Peyer's patch (tissue), 4 donors: Measurements from ENCODE around the gene UTS2R.

Experiments
- POLR2A ChIP-seq, 2 donors: fragments of 450-650 bp; IDR thresholded peaks; one replicate each; pipeline ENCODE4 v1.5.1; 2017; ENCODE audit warnings: antibody characterized with exemption in 2 of 2, mild to moderate bottlenecking in 2 of 2, moderate library complexity in 2 of 2
- TF ChIP-seq, protein P1 (sequence below), 6 experiments: fragments of 450-650 bp in 4 of 6; fragments of 200-600 bp in 2 of 6; sonication (generic) in 1 of 6; IDR thresholded peaks; one replicate each; pipeline ENCODE4 v1.5.1; 2017 to 2019; ENCODE audit warnings: antibody characterized with exemption in 6 of 6, mild to moderate bottlenecking in 3 of 6, moderate library complexity in 1 of 6

DNA sequence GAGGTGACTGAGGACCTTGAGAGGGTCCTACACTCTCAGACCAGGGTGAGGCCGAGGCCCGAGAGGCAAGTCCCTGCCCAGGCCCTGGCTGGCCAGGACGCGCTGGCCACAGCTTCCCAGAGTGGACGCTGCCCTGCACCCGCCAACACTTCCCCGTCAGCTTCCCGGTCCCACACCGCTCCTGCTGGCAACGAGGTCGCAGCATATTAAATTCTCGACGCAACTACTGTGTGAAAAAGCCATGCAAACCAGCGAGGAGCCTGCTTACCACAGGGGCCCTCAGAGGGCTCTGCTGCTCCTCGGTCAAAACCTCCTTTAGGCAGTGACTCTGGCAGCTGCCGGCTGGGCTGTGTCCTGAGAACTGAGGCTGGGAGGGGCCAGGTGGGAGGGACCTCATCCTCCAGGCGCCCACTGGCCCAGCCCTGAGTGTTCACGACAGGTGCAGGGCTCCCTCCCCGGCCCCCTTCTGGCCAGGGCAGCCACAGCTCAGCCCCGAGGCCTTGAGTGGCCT is 14.7 kb upstream of the UTS2R start:
- TF ChIP-seq, protein P1, sequence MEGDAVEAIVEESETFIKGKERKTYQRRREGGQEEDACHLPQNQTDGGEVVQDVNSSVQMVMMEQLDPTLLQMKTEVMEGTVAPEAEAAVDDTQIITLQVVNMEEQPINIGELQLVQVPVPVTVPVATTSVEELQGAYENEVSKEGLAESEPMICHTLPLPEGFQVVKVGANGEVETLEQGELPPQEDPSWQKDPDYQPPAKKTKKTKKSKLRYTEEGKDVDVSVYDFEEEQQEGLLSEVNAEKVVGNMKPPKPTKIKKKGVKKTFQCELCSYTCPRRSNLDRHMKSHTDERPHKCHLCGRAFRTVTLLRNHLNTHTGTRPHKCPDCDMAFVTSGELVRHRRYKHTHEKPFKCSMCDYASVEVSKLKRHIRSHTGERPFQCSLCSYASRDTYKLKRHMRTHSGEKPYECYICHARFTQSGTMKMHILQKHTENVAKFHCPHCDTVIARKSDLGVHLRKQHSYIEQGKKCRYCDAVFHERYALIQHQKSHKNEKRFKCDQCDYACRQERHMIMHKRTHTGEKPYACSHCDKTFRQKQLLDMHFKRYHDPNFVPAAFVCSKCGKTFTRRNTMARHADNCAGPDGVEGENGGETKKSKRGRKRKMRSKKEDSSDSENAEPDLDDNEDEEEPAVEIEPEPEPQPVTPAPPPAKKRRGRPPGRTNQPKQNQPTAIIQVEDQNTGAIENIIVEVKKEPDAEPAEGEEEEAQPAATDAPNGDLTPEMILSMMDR (IDR thresholded peaks at IDR 0.05), result no peak
- TF ChIP-seq POLR2A (IDR thresholded peaks at IDR 0.05), result no peak
